ENCODE results near the gene RBM15. TPM values are rescaled to one million over a fixed set of nuclear protein-coding genes. Genes with fewer than 3 reads are reported as not detected.

RBM15 gene
- total RNA-seq, 1 donor: 43.9 TPM

DNA sequence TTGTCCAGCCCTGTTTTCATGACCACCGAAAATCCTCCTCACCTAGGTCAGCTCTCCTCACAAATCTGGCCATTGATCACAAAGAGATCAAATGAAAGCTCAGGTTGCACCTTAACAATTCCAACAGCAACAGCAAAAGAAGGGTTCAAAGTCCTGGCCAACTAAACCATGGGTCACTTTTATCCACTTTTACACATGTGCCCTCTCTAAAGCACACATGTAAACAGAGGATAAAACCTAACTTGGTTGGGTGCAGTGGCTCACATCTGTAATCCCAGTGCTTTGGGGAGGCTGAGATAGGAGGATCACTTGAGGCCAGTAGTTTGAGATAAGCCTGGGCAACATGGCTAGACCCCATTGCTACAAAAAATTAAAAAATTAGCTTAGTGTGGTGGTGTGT, 3.9 kb upstream of the RBM15 start:
- DNase-seq (ENCODE audit: low read depth): no peak
- H3K4me3 ChIP-seq (ENCODE audit: low read depth, low read length): no peak overlapping the region
- no peak for TF ChIP-seq CTCF (IDR thresholded peaks at IDR 0.05; ENCODE audit: insufficient read depth, low read length)

- no peak overlapping the region for H3K4me3 ChIP-seq (ENCODE audit: low read depth, low read length)
- no peak for TF ChIP-seq CTCF (IDR thresholded peaks at IDR 0.05; ENCODE audit: insufficient read depth, low read length)
- DNase-seq (ENCODE audit: low read depth): peak; percentile 43
These were observed 2.7 kb upstream of the RBM15 start for GRCh38 chr1:110336300-110337039.

DNA sequence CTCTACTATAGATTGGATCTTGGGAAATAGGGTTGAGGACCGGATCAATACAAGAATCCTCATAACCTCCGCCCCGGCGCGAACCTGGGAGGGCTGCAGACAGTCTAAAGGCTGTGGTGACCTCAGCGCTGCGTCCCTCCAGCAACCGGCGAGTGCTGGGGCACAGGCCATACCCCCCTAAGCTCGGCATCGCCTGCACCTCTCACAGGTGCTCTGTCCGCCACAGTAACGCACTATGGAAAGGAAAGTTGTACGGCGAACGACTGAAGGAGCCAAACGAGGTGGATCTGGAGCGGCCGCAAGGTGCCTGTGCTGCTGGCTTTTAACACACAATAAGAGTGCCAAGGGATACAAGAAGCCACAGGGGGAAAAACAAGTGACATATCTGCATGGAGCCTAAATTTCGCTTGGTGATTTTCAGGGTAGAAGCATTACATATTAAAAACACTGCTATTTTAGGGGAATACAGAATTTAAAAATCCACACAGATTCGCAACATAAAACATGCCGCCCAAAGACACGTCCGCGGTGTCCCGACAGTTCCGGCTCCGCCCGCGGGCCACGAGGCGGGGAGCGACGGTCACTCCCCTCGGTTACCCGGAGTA, 1.4 kb upstream of the RBM15 start:
- TF ChIP-seq CTCF (IDR thresholded peaks at IDR 0.05; ENCODE audit: insufficient read depth, low read length): no peak
- peak overlapping the region; percentile 83 for H3K4me3 ChIP-seq (ENCODE audit: low read depth, low read length)
- DNase-seq (ENCODE audit: low read depth): no peak

DNA sequence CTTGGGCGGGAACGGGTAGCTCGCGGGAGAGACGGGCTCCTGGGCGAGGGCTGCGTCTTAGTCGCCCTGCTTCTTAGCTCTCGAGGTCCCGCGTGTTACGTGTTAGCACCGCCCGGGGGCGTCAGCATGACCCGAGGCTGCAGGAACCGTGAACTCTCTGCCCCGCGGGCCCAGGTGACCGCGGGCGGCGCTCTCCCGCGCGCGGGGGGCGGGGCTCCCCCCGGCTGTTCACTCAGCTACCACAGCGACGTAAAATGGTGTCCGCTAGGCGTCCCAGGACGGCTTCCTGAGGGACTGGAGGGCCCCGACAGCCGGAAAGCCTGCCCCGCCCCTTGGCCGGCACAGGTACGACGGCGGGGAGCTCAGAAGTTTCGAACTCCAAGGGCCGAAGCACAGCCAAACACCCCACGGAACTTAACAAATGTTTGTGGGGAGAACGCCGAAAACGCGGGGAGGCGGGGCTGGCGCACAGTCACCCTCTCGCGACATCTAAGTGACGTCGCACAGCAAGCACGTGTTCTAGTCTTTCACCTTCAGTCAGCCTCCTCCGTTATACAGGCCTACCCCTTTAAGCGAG, 780 bp upstream of the RBM15 start:
- TF ChIP-seq CTCF (IDR thresholded peaks at IDR 0.05; ENCODE audit: insufficient read depth, low read length): peak; percentile 49
- peak overlapping the region; percentile 83 for H3K4me3 ChIP-seq (ENCODE audit: low read depth, low read length)
- DNase-seq (ENCODE audit: low read depth): no peak

GRCh38 chr1:110339407-110340206, 430 bp downstream of the RBM15 start:
- H3K4me3 ChIP-seq (ENCODE audit: low read depth, low read length): peak overlapping the region; percentile 98
- DNase-seq (ENCODE audit: low read depth): peak; percentile 23
- peak; percentile 75 for TF ChIP-seq CTCF (IDR thresholded peaks at IDR 0.05; ENCODE audit: insufficient read depth, low read length)

DNA sequence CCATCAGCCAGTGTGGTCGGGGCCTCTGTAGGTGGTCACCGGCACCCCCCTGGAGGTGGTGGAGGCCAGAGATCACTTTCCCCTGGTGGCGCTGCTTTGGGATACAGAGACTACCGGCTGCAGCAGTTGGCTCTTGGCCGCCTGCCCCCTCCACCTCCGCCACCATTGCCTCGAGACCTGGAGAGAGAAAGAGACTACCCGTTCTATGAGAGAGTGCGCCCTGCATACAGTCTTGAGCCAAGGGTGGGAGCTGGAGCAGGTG, 961 bp downstream of the RBM15 start:
- peak overlapping the region; percentile 98 for H3K4me3 ChIP-seq (ENCODE audit: low read depth, low read length)
- no peak for TF ChIP-seq CTCF (IDR thresholded peaks at IDR 0.05; ENCODE audit: insufficient read depth, low read length)
- DNase-seq (ENCODE audit: low read depth): no peak

All from fibroblast of the aortic adventitia (primary cell).